Spleen (tissue), 11 donors: ENCODE measurements around the gene FIZ1. TPM values are rescaled to one million over a fixed set of nuclear protein-coding genes. Genes with fewer than 3 reads are reported as not detected.

Experiments used
- DNase-seq: peaks from one replicate; pipeline ENCODE4 v3.0.0-alpha.2; 2020
- H3K27ac ChIP-seq, 8 donors: fragments of 200-600 bp; sonication (generic) in 7 of 8; 1 replicate in 4 of 8; 2 replicates in 4 of 8; pipeline versions ENCODE4 v1.5.0 to v1.8.0; 2016 to 2021; ENCODE audit warnings: inconsistent platforms in 4 of 8, mild to moderate bottlenecking in 4 of 8, moderate library complexity in 1 of 8
- H3K27me3 ChIP-seq, 7 donors: fragments of 200-600 bp; sonication (generic) in 6 of 7; replicated peaks in 1 of 7; 1 replicate in 4 of 7; 2 replicates in 3 of 7; pipeline versions ENCODE4 v1.5.0 to v1.8.0; 2016 to 2021; ENCODE audit warnings: inconsistent platforms in 3 of 7, mild to moderate bottlenecking in 1 of 7
- H3K36me3 ChIP-seq, 6 donors: fragments of 200-600 bp; sonication (generic) in 5 of 6; 1 replicate in 4 of 6; 2 replicates in 2 of 6; pipeline versions ENCODE4 v1.5.0 to v1.8.0; 2016 to 2021; ENCODE audit warnings: inconsistent platforms in 2 of 6
- H3K4me1 ChIP-seq, 6 donors: fragments of 200-600 bp; sonication (generic) in 5 of 6; 1 replicate in 3 of 6; 2 replicates in 3 of 6; pipeline versions ENCODE4 v1.5.0 to v1.8.0; 2016 to 2021; ENCODE audit warnings: inconsistent platforms in 3 of 6
- H3K4me3 ChIP-seq, 8 donors: fragments of 200-600 bp; sonication (generic) in 7 of 8; 1 replicate in 4 of 8; 2 replicates in 4 of 8; pipeline versions ENCODE4 v1.5.0 to v1.8.0; 2016 to 2021; ENCODE audit warnings: inconsistent platforms in 4 of 8, mild to moderate bottlenecking in 4 of 8, moderate library complexity in 2 of 8
- H3K9me3 ChIP-seq, 8 donors: fragments of 200-600 bp; sonication (generic) in 7 of 8; 1 replicate in 4 of 8; 2 replicates in 4 of 8; pipeline versions ENCODE4 v1.5.0 to v1.8.0; 2016 to 2021; ENCODE audit warnings: inconsistent platforms in 4 of 8
- CTCF ChIP-seq, 11 experiments: fragments of 200-600 bp in 7 of 11; fragments of 450-650 bp in 4 of 11; sonication (generic) in 4 of 11; IDR thresholded peaks in 8 of 11; conservative IDR thresholded peaks in 3 of 11; 1 replicate in 7 of 11; 2 replicates in 4 of 11; pipeline versions ENCODE4 v1.4.0 to v1.8.0; 2016 to 2021; ENCODE audit warnings: antibody characterized with exemption in 11 of 11, inconsistent platforms in 4 of 11, mild to moderate bottlenecking in 1 of 11
- POLR2A ChIP-seq, 3 donors: fragments of 450-650 bp; IDR thresholded peaks; one replicate each; pipeline ENCODE4 v1.5.1; 2017; ENCODE audit warnings: antibody characterized with exemption in 3 of 3, mild to moderate bottlenecking in 1 of 3
- POLR2AphosphoS5 ChIP-seq, 3 donors: sonication (generic); formaldehyde crosslinking; IDR thresholded peaks; one replicate each; pipeline ENCODE4 v1.5.1; 2017; ENCODE audit warnings: antibody characterized with exemption in 3 of 3
- WGBS, 5 donors: extraction: QIAGEN DNeasy Blood & Tissue Kit in 3 of 5; methylation state at CpG; one replicate each; pipeline versions ENCODE4 v1.1.5 to v1.1.7; 2013 to 2018; 5-methylcytosine and 5-hydroxymethylcytosine counted together
- intact Hi-C: fragments of 100-400 bp; cut with DNase I; formaldehyde crosslinking; loops from one replicate; pipeline ENCODE4 v1.15.0; 2023; ENCODE audit warnings: low total_unique reads
- polyA plus RNA-seq, 3 donors: library from polyadenylated mRNA; stranded (reverse); fragments of 200-250 nt; gene quantifications; one replicate each; pipeline ENCODE4 v1.2.1, GENCODE V29; 2013
- total RNA-seq, 7 donors: library from RNA; depleted of rRNA in 3 of 7; stranded (reverse); fragments of >200 nt in 3 of 7; fragmentation: NEBNext Ultra II Directional in 4 of 7; extraction: Animal tissue kit (Norgen Biotek cat#: 25700) in 4 of 7; gene quantifications; one replicate each; pipeline versions ENCODE4 v1.1.0 to v1.2.1, GENCODE V29; 2016 to 2021
- donor health status: healthy with polysubstance abuse.
- donor health status: DM: no; HTN: no; CAD: no; lungs with moderate emphysema.
- donor health status: DM: no; HTN: no; CAD: no.
- donor health status: Bipolar disorder and iron deficiency.
- donor health status: healthy.
- donor health status: DM: no; HTN: no; CAD: no.
- donor health status: DM: yes; HTN: yes; CAD: no.

Gene FIZ1
- total and polyA plus RNA-seq, 10 donors, result 5.1 to 17.3 (median 10.9) TPM

GRCh38 chr19:55623130-55623529 lies 23.8 kb upstream of the FIZ1 start:
- Histone ChIP-seq H3K27ac (peak overlapping the region in 6 of 8 donors; percentile 92 to 98 (median 96)), H3K27me3 (no peaks in the 10 kb centered on the region), H3K9me3 (no peaks in the 10 kb centered on the region), H3K36me3 (peaks cover 0 to 26% (median 8%) of the 10 kb centered on the region in 6 donors), H3K4me3 (no peak overlapping the region), H3K4me1 (peaks cover 0 to 86% (median 37%) of the 10 kb centered on the region in 6 donors)
- WGBS, 5 donors, result 93 to 97% (median 94%) methylated on average over 7 of the region's 7 CpGs
- TF ChIP-seq POLR2A (IDR thresholded peaks at IDR 0.05), result no peak
- no peak for TF ChIP-seq CTCF (IDR thresholded peaks at IDR 0.05 in 8 of 11, conservative IDR thresholded peaks at IDR 0.05 in 3 of 11)
- no peak for TF ChIP-seq POLR2AphosphoS5 (IDR thresholded peaks at IDR 0.05)
- DNase-seq, result no peak
- intact Hi-C loops, result no loop called here

GRCh38 chr19:55622242-55622969 lies 23.1 kb upstream of the FIZ1 start:
- H3K36me3 ChIP-seq, result peaks cover 0 to 33% (median 10%) of the 10 kb centered on the region in 6 donors
- peak; percentile 78 for DNase-seq
- no peaks in the 10 kb centered on the region for H3K27me3 ChIP-seq
- H3K27ac ChIP-seq, result peak overlapping the region in 3 of 8 donors; percentile 82 to 97 (median 95)
- no peak overlapping the region for H3K4me3 ChIP-seq
- WGBS, 5 donors, result 91 to 94% (median 92%) methylated on average over 15 to 40 of the region's 40 CpGs
- H3K9me3 ChIP-seq, result no peaks in the 10 kb centered on the region
- TF ChIP-seq CTCF (IDR thresholded peaks at IDR 0.05 in 8 of 11, conservative IDR thresholded peaks at IDR 0.05 in 3 of 11) (no peak), POLR2AphosphoS5 (IDR thresholded peaks at IDR 0.05) (peak in 1 of 3 donors; percentile 6)
- intact Hi-C loops, result no loop called here
- peaks cover 0 to 94% (median 37%) of the 10 kb centered on the region in 6 donors for H3K4me1 ChIP-seq

GRCh38 chr19:55621673-55622231 lies 22.4 kb upstream of the FIZ1 start:
- no peak overlapping the region for H3K4me3 ChIP-seq
- peak overlapping the region in 3 of 8 donors; percentile 82 to 95 (median 86) for H3K27ac ChIP-seq
- H3K9me3 ChIP-seq, result no peaks in the 10 kb centered on the region
- no peaks in the 10 kb centered on the region for H3K27me3 ChIP-seq
- peaks cover 0 to 40% (median 15%) of the 10 kb centered on the region in 6 donors for H3K36me3 ChIP-seq
- intact Hi-C loops, result no loop called here
- TF ChIP-seq POLR2AphosphoS5 (IDR thresholded peaks at IDR 0.05) (peak in 1 of 3 donors; percentile 37), POLR2A (IDR thresholded peaks at IDR 0.05) (no peak)
- H3K4me1 ChIP-seq, result peaks cover 0 to 96% (median 37%) of the 10 kb centered on the region in 6 donors
- DNase-seq, result peak; percentile 82
- WGBS, 5 donors, result 92 to 98% (median 95%) methylated on average over 33 to 55 of the region's 55 CpGs

GRCh38 chr19:55621205-55621672 lies 21.9 kb upstream of the FIZ1 start:
- H3K4me1 ChIP-seq, result peaks cover 0 to 96% (median 37%) of the 10 kb centered on the region in 6 donors
- H3K36me3 ChIP-seq, result peaks cover 0 to 45% (median 20%) of the 10 kb centered on the region in 6 donors
- H3K27ac ChIP-seq, result peak overlapping the region in 7 of 8 donors; percentile 39 to 95 (median 69)
- no peak for DNase-seq
- H3K9me3 ChIP-seq, result no peaks in the 10 kb centered on the region
- 57 to 78% (median 74%) methylated on average over 5 to 9 of the region's 9 CpGs for WGBS, 5 donors
- peak in 2 of 3 donors; percentile 14 to 19 for TF ChIP-seq POLR2AphosphoS5 (IDR thresholded peaks at IDR 0.05)
- TF ChIP-seq CTCF (IDR thresholded peaks at IDR 0.05 in 8 of 11, conservative IDR thresholded peaks at IDR 0.05 in 3 of 11), result no peak
- no peaks in the 10 kb centered on the region for H3K27me3 ChIP-seq
- H3K4me3 ChIP-seq, result peak overlapping the region in 1 of 8 donors; percentile 39
- intact Hi-C loops, result no loop called here
